ENCODE results near the gene AOC3. TPM values are rescaled to one million over a fixed set of nuclear protein-coding genes. Genes with fewer than 3 reads are reported as not detected.

AOC3 gene
- total and polyA plus RNA-seq, 2 of the 13 experiments (the other 11 are each of a cell fraction or from before 2014, with no cell fraction given) = 8.7 to 51.7 TPM

- TF ChIP-seq HNF1B (CRISPR knock-in tag; IDR thresholded peaks at IDR 0.05) (no peak), E2F5 (CRISPR knock-in tag; conservative IDR thresholded peaks at IDR 0.05) (no peak), LBX2 (CRISPR knock-in tag; IDR thresholded peaks at IDR 0.05; ENCODE audit: borderline replicate concordance) (no peak), ZNF496 (CRISPR knock-in tag; IDR thresholded peaks at IDR 0.05; ENCODE audit: insufficient replicate concordance) (no peak), NFYB (CRISPR knock-in tag; IDR thresholded peaks at IDR 0.05) (no peak), ZNF10 (CRISPR knock-in tag; IDR thresholded peaks at IDR 0.05; ENCODE audit: borderline replicate concordance, low read depth) (no peak), ZNF75D (CRISPR knock-in tag; IDR thresholded peaks at IDR 0.05; ENCODE audit: borderline replicate concordance) (no peak), ZNF234 (CRISPR knock-in tag; conservative IDR thresholded peaks at IDR 0.05) (no peak), ZFYVE20 (CRISPR knock-in tag; IDR thresholded peaks at IDR 0.05; ENCODE audit: borderline replicate concordance, low read depth) (no peak)
These were observed 17.1 kb upstream of the AOC3 start (continued) for GRCh38 chr17:42833767-42834422.

GRCh38 chr17:42835732-42836131 is 15.3 kb upstream of the AOC3 start:
- ATAC-seq = no peak
- Histone ChIP-seq H3K9ac (ENCODE audit: insufficient read depth, low read depth, low read length) (no peak overlapping the region), H3K9me3 (ENCODE audit: low read length) (no peaks in the 10 kb centered on the region), H3K79me2 (ENCODE audit: insufficient read depth, low read length) (peaks cover 38% of the 10 kb centered on the region), H3K27me3 (ENCODE audit: control insufficient read depth in 1 of 2, insufficient read depth in 2 of 2, low read length in 2 of 2) (no peaks in the 10 kb centered on the region; a peak in 1 of 5 replicates), H4K20me1 (ENCODE audit: insufficient read depth, low read length) (no peaks in the 10 kb centered on the region), H3K4me2 (ENCODE audit: low read depth, low read length) (no peak overlapping the region), H3K4me3 (replicated peaks in 1 of 3; ENCODE audit: insufficient read depth in 1 of 3, low read depth in 2 of 3, low read length in 3 of 3) (no peak overlapping the region), H3K36me3 (replicated peaks in 1 of 2; ENCODE audit: control insufficient read depth in 1 of 2, insufficient read depth in 2 of 2, low read length in 2 of 2) (peaks cover 21 to 43% of the 10 kb centered on the region in 2 experiments), H3K27ac (ENCODE audit: extremely low read length, insufficient read depth, low read length) (no peak overlapping the region), H2AFZ (ENCODE audit: low read length) (no peak overlapping the region), H3K4me1 (ENCODE audit: insufficient read depth, low read length) (peaks cover 40% of the 10 kb centered on the region)
- in situ Hi-C loops (cut with HindIII; ENCODE audit: extremely low pct_ligation_motif_present, low pct_unique_long_range_greater_than_20kb) = no loop called here
- CTCF ChIA-PET (ENCODE audit: low intra/inter-chr PET ratio, low total read pairs) = no interaction called here
- BruUV-seq (replicated peaks) = no TSS peak
- WGBS (ENCODE audit: low lambda C conversion rate) = 98% methylated on average over 6 of the region's 6 CpGs
- FAIRE-seq = no peak
- intact Hi-C loops (cut with micrococcal nuclease; ENCODE audit: unreplicated experiment) = no loop called here
- DNase-seq (ENCODE audit: low spot score) = no peak
- POLR2A ChIA-PET = interaction anchor here (0.6 to 5.9 kb wide), 7 partner anchors 12 to 298 kb away, joined by 3 to 73 read pairs (median 3); partner anchors contain the start of genes BECN1 and RPL27
- TF ChIP-seq ZNF382 (CRISPR knock-in tag; IDR thresholded peaks at IDR 0.05; ENCODE audit: borderline replicate concordance) = 0 out of 2 replicates have a peak, but pooled peaks have one; percentile 52
- no peak for TF ChIP-seq ZNF232 (CRISPR knock-in tag; IDR thresholded peaks at IDR 0.05; ENCODE audit: borderline replicate concordance)

Measured in HepG2 (cell line).